Right lobe of liver (tissue), 4 donors: Measurements from ENCODE around the gene ANKLE1.

Source experiments
- CTCF ChIP-seq, 4 donors: fragments of 200-600 bp in 3 of 4; fragments of 450-650 bp in 1 of 4; IDR thresholded peaks; one replicate each; pipeline versions ENCODE4 v1.5.1 to v1.8.0; 2016 to 2022; ENCODE audit warnings: antibody characterized with exemption in 4 of 4, mild to moderate bottlenecking in 2 of 4
- POLR2A ChIP-seq: fragments of 450-650 bp; IDR thresholded peaks from one replicate; pipeline ENCODE4 v1.6.1; 2017; ENCODE audit warnings: antibody characterized with exemption, mild to moderate bottlenecking
- donor health status: DM: no; HTN: no; CAD: no.
- donor health status: DM: no; HTN: no; CAD: no.
- donor health status: DM: no; HTN: yes; CAD: no.

GRCh38 chr19:17263712-17264640 is 17.7 kb upstream of the ANKLE1 start:
- TF ChIP-seq CTCF (IDR thresholded peaks at IDR 0.05) (no peak), POLR2A (no peak)
